Panc1 (cell line): ENCODE measurements around the gene SLX9.

Experiments
- CTCF ChIP-seq: fragments of 450-650 bp; IDR thresholded peaks from 2 replicates; pipeline ENCODE4 v1.5.1; 2017; ENCODE audit warnings: mild to moderate bottlenecking
- POLR2AphosphoS5 ChIP-seq: IDR thresholded peaks from 2 replicates; pipeline ENCODE4 v1.6.1; 2012; ENCODE audit warnings: mild to moderate bottlenecking, low read depth, low read length, moderate library complexity
- SIN3A ChIP-seq: IDR thresholded peaks from 2 replicates; pipeline ENCODE4 v1.6.1; 2012; ENCODE audit warnings: low read depth, mild to moderate bottlenecking, low read length, moderate library complexity, borderline replicate concordance; ENCODE audit not compliant: insufficient read depth
- TF ChIP-seq, protein P1 (sequence below), 2 experiments: IDR thresholded peaks; 2 replicates each; pipeline ENCODE4 v1.6.1; 2011 to 2012; ENCODE audit warnings: low read depth in 2 of 2, control low read depth in 1 of 2, low read length in 1 of 2, mild to moderate bottlenecking in 1 of 2, moderate library complexity in 1 of 2; ENCODE audit not compliant: insufficient read depth in 1 of 2

DNA sequence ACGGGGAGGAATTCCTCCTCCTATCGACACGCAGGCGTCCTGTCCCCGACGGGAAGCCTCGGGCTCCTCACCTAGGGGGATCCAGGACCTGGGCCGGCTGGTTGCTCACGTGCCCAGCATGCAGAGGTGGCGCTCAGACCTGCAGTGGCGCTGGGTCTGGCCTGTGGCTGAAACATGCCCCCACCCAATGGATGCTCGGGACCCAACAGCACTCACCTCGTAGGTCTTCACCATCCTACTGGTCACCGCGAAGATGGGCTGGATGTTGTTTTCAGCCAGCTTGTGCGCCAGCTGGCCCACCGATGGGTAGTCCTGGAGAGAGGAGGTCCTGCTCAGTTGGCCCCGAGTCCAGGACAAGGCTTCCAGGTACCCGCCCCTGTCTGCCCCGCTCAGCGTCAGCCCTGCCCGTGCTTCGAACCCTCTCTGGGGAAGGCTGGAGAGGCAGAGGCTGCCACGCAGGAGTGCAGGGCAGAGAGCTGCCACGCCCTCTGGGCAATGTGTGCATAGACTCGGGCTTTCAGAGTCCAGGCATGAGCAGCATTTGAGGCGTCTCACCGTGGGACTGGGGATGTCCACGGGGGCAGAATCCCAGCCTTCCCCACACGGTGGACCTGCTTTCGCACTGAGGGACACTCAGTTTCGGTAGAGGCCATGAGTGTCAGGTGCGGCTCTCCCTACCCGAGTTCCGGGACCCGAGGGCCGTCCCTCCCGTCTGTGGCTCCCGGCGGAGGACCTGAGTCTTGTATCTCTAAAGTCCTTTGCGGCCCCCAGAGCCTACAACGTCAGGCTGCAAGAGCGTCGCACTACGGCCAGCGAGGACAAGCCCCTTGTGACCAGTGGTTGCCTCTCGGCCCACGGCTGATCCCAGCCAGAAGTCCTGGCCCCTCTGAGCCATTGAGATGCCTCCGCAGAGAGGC is 40.7 kb upstream of the SLX9 start:
- TF ChIP-seq POLR2AphosphoS5 (no peak), SIN3A (no peak), CTCF (no peak)
- TF ChIP-seq, protein P1, sequence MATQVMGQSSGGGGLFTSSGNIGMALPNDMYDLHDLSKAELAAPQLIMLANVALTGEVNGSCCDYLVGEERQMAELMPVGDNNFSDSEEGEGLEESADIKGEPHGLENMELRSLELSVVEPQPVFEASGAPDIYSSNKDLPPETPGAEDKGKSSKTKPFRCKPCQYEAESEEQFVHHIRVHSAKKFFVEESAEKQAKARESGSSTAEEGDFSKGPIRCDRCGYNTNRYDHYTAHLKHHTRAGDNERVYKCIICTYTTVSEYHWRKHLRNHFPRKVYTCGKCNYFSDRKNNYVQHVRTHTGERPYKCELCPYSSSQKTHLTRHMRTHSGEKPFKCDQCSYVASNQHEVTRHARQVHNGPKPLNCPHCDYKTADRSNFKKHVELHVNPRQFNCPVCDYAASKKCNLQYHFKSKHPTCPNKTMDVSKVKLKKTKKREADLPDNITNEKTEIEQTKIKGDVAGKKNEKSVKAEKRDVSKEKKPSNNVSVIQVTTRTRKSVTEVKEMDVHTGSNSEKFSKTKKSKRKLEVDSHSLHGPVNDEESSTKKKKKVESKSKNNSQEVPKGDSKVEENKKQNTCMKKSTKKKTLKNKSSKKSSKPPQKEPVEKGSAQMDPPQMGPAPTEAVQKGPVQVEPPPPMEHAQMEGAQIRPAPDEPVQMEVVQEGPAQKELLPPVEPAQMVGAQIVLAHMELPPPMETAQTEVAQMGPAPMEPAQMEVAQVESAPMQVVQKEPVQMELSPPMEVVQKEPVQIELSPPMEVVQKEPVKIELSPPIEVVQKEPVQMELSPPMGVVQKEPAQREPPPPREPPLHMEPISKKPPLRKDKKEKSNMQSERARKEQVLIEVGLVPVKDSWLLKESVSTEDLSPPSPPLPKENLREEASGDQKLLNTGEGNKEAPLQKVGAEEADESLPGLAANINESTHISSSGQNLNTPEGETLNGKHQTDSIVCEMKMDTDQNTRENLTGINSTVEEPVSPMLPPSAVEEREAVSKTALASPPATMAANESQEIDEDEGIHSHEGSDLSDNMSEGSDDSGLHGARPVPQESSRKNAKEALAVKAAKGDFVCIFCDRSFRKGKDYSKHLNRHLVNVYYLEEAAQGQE (IDR thresholded peaks at IDR 0.05; ENCODE audit: insufficient read depth in 1 of 2, low read depth in 2 of 2, low read length in 1 of 2): no peak
